B cell (primary cell): ENCODE data around the gene SLC30A7. TPM values are rescaled to one million over a fixed set of nuclear protein-coding genes. Genes with fewer than 3 reads are reported as not detected.

Experiments used
- ATAC-seq: fragments of 200-7000 bp; cut with Tn5 transposase; one replicate; pipeline ENCODE4 v1.10.0; 2021; ENCODE audit warnings: low read depth, mild to moderate bottlenecking, moderate number of reproducible peaks, moderate library complexity
- CTCF ChIA-PET: fragments of 350-600 bp; sonication (Branson Sonifier 250); formaldehyde crosslinking; loops from one replicate; lab custom pipeline; 2021; ENCODE audit warnings: antibody characterized with exemption, inconsistent platforms; lab: Charles Lee
- POLR2A ChIA-PET: fragments of 350-600 bp; sonication (Branson Sonifier 250); formaldehyde crosslinking; loops from one replicate; lab custom pipeline; 2021; ENCODE audit warnings: antibody characterized with exemption; lab: Charles Lee
- DNase-seq: peaks from one replicate; pipeline ENCODE4 v3.0.0; 2013
- H2AFZ ChIP-seq: 2 replicates; pipeline ENCODE4 v1.6.1; 2012; ENCODE audit warnings: mild to moderate bottlenecking, low read depth, low read length; ENCODE audit not compliant: insufficient read depth, poor library complexity, severe bottlenecking
- H3K27ac ChIP-seq, 2 donors: 1 replicate in 1 of 2; 2 replicates in 1 of 2; pipeline ENCODE4 v1.5.1; 2012 to 2013; ENCODE audit warnings: low read length in 2 of 2, mild to moderate bottlenecking in 2 of 2, moderate library complexity in 1 of 2
- H3K27me3 ChIP-seq, 4 experiments: fragments of 200-600 bp in 1 of 4; sonication (generic) in 1 of 4; replicated peaks in 1 of 4; 1 replicate in 2 of 4; 2 replicates in 2 of 4; pipeline versions ENCODE4 v1.6.1 to v1.7.0; 2013 to 2016; ENCODE audit warnings: low read length in 3 of 4, mild to moderate bottlenecking in 2 of 4, mixed read lengths in 1 of 4, moderate library complexity in 1 of 4; ENCODE audit not compliant: insufficient read depth in 4 of 4, control insufficient read depth in 3 of 4; ENCODE audit errors: control extremely low read depth in 1 of 4
- H3K36me3 ChIP-seq, 2 experiments: replicated peaks in 1 of 2; 1 replicate in 1 of 2; 2 replicates in 1 of 2; pipeline versions ENCODE4 v1.6.1 to v1.7.1; 2013; ENCODE audit warnings: low read length in 1 of 2; ENCODE audit not compliant: insufficient read depth in 2 of 2, control insufficient read depth in 1 of 2; ENCODE audit errors: control extremely low read depth in 1 of 2, extremely low read depth in 1 of 2
- H3K4me1 ChIP-seq, 2 donors: fragments of 200-600 bp in 1 of 2; sonication (generic) in 1 of 2; 1 replicate in 1 of 2; 2 replicates in 1 of 2; pipeline versions ENCODE4 v1.5.1 to v1.6.1; 2013 to 2017; ENCODE audit warnings: low read length in 2 of 2; ENCODE audit not compliant: control insufficient read depth in 2 of 2, insufficient read depth in 2 of 2
- H3K4me2 ChIP-seq: replicated peaks from 2 replicates; pipeline ENCODE3; 2012; ENCODE audit warnings: mild to moderate bottlenecking, low read depth, low read length; ENCODE audit not compliant: poor library complexity, severe bottlenecking
- H3K4me3 ChIP-seq, 5 experiments: fragments of 200-600 bp in 1 of 5; sonication (generic) in 1 of 5; 1 replicate in 3 of 5; 2 replicates in 2 of 5; pipeline versions ENCODE4 v1.5.1 to v1.7.0; 2011 to 2016; ENCODE audit warnings: low read length in 4 of 5, mild to moderate bottlenecking in 4 of 5, low read depth in 2 of 5, control low read depth in 1 of 5, moderate library complexity in 1 of 5; ENCODE audit not compliant: insufficient read depth in 1 of 5; ENCODE audit errors: control extremely low read depth in 1 of 5, extremely low read depth in 1 of 5
- H3K79me2 ChIP-seq: fragments of 200-600 bp; sonication (generic); one replicate; pipeline ENCODE4 v1.6.0; 2016; ENCODE audit warnings: low read length; ENCODE audit not compliant: control insufficient read depth, insufficient read depth
- H3K9ac ChIP-seq: fragments of 200-600 bp; sonication (generic); 2 replicates; pipeline ENCODE4 v1.6.1; 2017; ENCODE audit warnings: mild to moderate bottlenecking, low read length, moderate library complexity
- H3K9me3 ChIP-seq, 3 donors: one replicate each; pipeline versions ENCODE4 v1.6.1 to v1.7.1; 2013; ENCODE audit warnings: low read length in 2 of 3; ENCODE audit not compliant: control insufficient read depth in 2 of 3, insufficient read depth in 1 of 3; ENCODE audit errors: control extremely low read depth in 1 of 3
- H4K20me1 ChIP-seq: 2 replicates; pipeline ENCODE4 v1.6.0; 2012; ENCODE audit warnings: mild to moderate bottlenecking, low read length; ENCODE audit not compliant: insufficient read depth, control insufficient read depth, poor library complexity, severe bottlenecking
- H3K27ac Mint-ChIP-seq: one replicate; pipeline ENCODE4 v1.8.0; 2021; ENCODE audit warnings: mixed read lengths
- H3K27me3 Mint-ChIP-seq: one replicate; pipeline ENCODE4 v1.8.0; 2021; ENCODE audit warnings: mixed read lengths
- H3K4me1 Mint-ChIP-seq: one replicate; pipeline ENCODE4 v1.8.0; 2021; ENCODE audit warnings: mixed read lengths
- H3K4me3 Mint-ChIP-seq: one replicate; pipeline ENCODE4 v1.8.0; 2021; ENCODE audit warnings: mixed read lengths
- H3K9me3 Mint-ChIP-seq: one replicate; pipeline ENCODE4 v1.8.0; 2022; ENCODE audit warnings: mixed read lengths; ENCODE audit not compliant: insufficient read depth
- EZH2 ChIP-seq: IDR thresholded peaks from 2 replicates; pipeline ENCODE4 v1.6.1; 2012; ENCODE audit warnings: borderline replicate concordance, low read depth, mild to moderate bottlenecking, moderate library complexity, low read length; ENCODE audit not compliant: insufficient read depth, poor library complexity, severe bottlenecking
- WGBS: methylation state at CpG from one replicate; pipeline ENCODE4 v1.1.5; 2013; ENCODE audit warnings: missing lambda C conversion rate; ENCODE audit not compliant: insufficient coverage; 5-methylcytosine and 5-hydroxymethylcytosine counted together
- intact Hi-C: fragments of 100-400 bp; cut with micrococcal nuclease; formaldehyde crosslinking; loops from one replicate; pipeline ENCODE4 v1.10.0; 2022
- polyA plus RNA-seq: library from polyadenylated mRNA; depleted of rRNA; stranded (reverse); fragments of >200 nt; gene quantifications from 2 replicates; pipeline ENCODE4 v1.2.3, GENCODE V29; 2012
- total RNA-seq, 2 donors: library from RNA; stranded (reverse); fragments of 120-200 nt in 1 of 2; gene quantifications; 1 replicate in 1 of 2; 2 replicates in 1 of 2; pipeline versions ENCODE4 v1.2.3 to v1.2.4, GENCODE V29; 2013 to 2022
- TF ChIP-seq, protein P1 (sequence below): fragments of 200-600 bp; IDR thresholded peaks from one replicate; pipeline ENCODE4 v1.8.0; 2022; ENCODE audit warnings: antibody characterized with exemption, mild to moderate bottlenecking

The SLC30A7 gene
- total and polyA plus RNA-seq, 2 donors (not counting 1 experiment from before 2014, with no cell fraction given) = 5.2 to 28.6 TPM

GRCh38 chr1:100941580-100942216, 45.8 kb downstream of the SLC30A7 start:
- Mint-ChIP-seq H3K4me3 (no peak overlapping the region), H3K27me3 (no peaks in the 10 kb centered on the region), H3K4me1 (peaks cover 35% of the 10 kb centered on the region), H3K27ac (peak overlapping the region; percentile 4), H3K9me3 (no peaks in the 10 kb centered on the region)
- TF ChIP-seq, protein P1, sequence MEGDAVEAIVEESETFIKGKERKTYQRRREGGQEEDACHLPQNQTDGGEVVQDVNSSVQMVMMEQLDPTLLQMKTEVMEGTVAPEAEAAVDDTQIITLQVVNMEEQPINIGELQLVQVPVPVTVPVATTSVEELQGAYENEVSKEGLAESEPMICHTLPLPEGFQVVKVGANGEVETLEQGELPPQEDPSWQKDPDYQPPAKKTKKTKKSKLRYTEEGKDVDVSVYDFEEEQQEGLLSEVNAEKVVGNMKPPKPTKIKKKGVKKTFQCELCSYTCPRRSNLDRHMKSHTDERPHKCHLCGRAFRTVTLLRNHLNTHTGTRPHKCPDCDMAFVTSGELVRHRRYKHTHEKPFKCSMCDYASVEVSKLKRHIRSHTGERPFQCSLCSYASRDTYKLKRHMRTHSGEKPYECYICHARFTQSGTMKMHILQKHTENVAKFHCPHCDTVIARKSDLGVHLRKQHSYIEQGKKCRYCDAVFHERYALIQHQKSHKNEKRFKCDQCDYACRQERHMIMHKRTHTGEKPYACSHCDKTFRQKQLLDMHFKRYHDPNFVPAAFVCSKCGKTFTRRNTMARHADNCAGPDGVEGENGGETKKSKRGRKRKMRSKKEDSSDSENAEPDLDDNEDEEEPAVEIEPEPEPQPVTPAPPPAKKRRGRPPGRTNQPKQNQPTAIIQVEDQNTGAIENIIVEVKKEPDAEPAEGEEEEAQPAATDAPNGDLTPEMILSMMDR = no peak
- no peak for TF ChIP-seq EZH2
- H4K20me1 ChIP-seq = no peaks in the 10 kb centered on the region
- no peak overlapping the region for H3K4me3 ChIP-seq
- H2AFZ ChIP-seq = no peak overlapping the region
- peaks cover 2 to 14% of the 10 kb centered on the region in 2 experiments for H3K36me3 ChIP-seq
- no peak overlapping the region for H3K4me2 ChIP-seq
- peaks cover 14% of the 10 kb centered on the region in 2 donors for H3K4me1 ChIP-seq
- peaks cover 19% of the 10 kb centered on the region for H3K79me2 ChIP-seq
- intact Hi-C loops = no loop called here
- H3K27me3 ChIP-seq = no peaks in the 10 kb centered on the region
- peak overlapping the region in 1 of 2 donors; percentile 59 for H3K27ac ChIP-seq
- WGBS = 89% methylated on average over 3 of the region's 9 CpGs
- ATAC-seq (no peak), DNase-seq (no peak)
- ChIA-PET POLR2A (no interaction called here), CTCF (interaction anchor here (0.8 to 0.9 kb wide), 2 partner anchors 346 to 416 kb away, joined by 3 read pairs; no protein-coding TSS in a partner anchor)
- H3K9ac ChIP-seq = no peak overlapping the region
- peaks cover 0 to 7% (median 4%) of the 10 kb centered on the region in 3 donors for H3K9me3 ChIP-seq
